GM18858 (cell line): ENCODE measurements around the gene PLEKHO2.

Source experiments
- ATAC-seq: cut with Tn5 transposase; IDR thresholded peaks from one replicate; pipeline ENCODE4 v1.9.1; 2021; ENCODE audit not compliant: unreplicated experiment

The PLEKHO2 gene

DNA sequence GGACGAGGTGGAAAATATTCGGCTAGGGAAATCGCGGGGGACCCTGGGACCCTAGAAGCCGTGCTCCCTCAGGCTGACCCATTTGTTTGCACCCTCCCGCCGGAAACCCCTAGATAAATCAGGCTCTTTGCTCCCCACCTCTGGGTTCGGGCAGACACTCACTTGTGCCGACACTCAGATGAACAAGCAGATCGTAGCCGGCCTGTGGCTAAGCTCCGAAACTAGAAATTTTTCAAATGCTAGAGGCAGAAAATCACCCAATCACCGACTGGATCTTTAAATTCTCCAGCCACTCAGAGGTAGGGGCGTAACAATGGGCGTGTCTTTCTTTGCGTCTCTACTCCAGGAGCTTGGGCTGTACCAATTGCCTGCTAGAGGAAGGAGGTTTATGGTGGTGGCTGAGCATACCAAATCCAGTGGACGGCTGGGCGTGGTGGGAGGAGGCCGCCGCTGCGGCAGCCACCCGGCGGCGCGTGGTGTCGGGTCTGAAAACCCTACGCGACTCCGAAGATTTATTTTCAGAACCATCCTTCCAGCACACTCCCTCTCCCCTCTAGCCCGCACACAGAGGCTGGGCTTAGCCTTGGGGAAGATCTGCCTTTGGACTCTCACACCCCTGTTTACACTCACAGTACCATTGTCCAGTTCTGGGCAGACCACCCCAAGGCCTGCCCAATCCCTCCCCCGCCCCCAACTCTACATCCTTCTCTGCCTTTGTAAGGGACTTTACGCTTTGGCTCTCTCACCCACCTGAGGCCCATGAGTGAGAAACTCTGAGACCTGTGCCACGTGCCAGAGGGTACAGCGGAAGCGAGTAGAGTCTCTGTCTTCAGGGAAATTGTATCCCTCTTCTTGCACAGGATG is 16.1 kb upstream of the PLEKHO2 start, which contains the start of gene PIF1:
PIF1 (minus strand) TSS at position 217 of the 864 bp plus-strand sequence. CDS start 1,312 bp downstream, outside the sequence.
- ATAC-seq = peak; percentile 80

DNA sequence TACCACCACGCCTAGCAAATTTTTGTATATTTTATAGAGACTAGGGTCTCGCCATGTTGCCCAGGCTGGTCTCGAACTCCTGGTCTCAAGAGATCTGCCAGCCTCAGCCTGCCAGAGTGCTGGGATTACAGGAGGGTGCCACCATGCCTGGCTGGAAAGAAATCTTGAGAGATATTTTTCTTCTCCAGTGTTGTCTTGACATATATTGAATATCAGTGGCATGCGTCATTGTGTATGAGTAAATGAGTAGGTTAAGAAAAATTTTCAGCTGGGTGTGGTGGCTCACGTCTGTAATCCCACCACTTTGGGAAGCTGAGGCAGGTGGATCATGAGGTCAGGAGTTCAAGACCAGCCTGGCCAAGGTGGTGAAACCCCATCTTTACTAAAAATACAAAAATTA is 12.7 kb upstream of the PLEKHO2 start:
- ATAC-seq = no peak

DNA sequence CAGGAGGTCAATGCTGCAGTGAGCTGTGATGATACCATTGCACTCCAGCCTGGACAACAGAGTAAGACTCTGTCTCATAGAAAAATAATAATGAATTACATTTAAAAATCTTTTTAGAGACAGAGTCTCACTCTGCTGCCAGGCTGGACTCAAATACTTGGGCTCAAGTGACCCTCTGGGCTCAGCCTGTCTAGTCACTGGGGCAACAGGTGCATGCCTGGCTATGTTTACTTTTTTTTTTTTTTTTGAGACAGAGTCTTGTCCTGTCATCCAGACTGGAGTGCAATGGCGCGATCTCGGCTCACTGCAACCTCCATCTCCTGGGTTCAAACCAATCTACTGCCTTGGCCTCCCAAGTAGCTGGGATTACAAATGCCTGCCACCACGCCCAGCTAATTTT is 8.0 kb upstream of the PLEKHO2 start:
- no peak for ATAC-seq

DNA sequence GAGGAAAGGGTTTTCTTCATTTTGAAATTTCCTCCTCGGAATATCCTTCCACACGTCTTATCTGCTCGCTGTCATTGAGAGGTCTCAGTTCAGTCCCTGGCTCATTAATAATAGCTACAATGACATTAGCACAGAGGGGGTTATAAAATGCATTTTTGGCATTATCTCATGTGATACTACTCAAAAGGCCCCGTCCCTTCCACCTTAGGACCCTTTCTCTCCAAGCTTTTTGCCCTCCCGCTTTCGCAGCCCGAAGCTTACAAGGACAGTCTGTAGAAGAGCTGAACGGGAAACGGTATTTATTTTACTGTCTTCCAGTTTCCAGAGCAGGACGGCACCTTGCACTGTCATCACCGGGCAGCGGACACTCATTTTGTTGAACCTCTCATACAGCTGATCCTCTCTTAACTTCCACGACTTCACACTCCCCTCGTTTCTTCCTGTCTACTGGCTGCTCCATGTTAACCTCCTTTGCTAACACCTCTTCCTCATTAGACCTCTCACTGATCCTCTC is 5.6 kb upstream of the PLEKHO2 start:
- no peak for ATAC-seq

DNA sequence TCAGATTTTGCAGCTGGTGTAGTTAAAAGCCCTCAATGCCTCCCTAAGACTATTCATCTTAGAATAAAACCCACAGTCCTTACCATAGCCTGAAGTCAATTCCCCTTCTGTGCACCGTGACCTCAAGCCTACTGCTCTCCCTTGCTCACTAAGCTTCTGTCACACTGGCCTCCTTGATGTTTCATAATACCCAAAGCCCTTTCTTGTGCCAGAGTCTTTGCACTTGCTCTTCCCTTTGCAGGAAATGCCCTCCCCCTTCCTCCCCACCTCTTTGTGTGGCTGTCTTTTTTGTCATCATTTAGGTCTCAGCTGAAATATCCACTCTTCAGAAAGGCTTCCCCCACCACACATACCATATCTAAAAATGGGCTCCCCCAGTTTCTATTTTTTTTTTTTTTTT is 4.2 kb upstream of the PLEKHO2 start:
- ATAC-seq = no peak

DNA sequence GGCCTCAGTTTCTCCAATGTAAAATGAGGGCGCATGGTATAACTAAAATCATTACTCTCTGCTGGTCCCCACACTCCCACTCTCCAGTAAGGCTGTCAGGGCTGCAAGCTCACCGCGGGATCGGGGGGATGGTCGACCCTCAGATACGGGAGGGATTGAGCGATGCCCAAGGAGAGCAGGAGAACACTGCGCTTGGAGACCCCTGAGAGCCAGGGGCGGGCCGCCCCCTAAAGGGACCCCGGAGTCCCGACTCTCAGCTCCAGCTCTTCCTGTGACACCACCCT is 713 bp upstream of the PLEKHO2 start:
- ATAC-seq = no peak

DNA sequence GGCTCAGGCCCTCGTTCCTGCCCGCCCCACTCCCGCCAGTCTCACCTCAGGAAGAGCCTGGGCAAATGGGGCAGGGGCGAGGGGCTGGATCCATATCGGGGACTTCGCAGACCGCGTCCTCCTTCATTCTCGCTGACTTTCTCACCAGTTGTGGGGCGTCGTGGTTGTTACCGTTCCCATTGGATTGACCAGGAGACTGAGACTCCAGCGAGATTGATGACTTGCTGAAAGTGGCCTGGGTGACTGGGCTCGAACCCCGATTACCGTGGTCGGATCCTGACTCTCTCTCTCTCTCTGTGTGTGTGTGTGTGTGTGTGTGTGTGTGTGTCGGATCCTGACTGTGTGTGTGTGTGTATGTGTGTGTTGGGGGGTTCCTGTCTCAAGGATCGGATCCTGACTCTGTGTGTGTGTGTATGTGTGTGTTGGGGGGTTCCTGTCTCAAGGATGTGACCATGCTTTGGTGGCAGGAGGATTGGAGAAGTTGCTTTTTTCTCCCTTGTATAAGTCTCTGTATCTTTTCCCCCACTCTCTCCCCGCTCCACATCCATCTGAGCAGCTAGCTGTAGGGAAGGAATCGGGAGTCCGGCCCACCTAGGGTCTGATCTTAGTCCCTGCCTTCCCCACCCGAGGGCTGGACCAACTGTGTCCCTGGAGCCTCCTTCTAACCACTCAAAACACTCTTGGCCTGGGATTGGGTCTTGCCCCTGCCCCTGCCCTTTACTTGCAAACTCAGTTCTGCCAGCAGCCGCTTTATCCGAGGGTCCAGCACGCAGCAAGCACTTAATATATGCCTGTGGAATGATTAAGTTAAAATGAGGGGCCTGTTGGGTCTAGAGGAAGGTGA is 603 bp downstream of the PLEKHO2 start:
- no peak for ATAC-seq

DNA sequence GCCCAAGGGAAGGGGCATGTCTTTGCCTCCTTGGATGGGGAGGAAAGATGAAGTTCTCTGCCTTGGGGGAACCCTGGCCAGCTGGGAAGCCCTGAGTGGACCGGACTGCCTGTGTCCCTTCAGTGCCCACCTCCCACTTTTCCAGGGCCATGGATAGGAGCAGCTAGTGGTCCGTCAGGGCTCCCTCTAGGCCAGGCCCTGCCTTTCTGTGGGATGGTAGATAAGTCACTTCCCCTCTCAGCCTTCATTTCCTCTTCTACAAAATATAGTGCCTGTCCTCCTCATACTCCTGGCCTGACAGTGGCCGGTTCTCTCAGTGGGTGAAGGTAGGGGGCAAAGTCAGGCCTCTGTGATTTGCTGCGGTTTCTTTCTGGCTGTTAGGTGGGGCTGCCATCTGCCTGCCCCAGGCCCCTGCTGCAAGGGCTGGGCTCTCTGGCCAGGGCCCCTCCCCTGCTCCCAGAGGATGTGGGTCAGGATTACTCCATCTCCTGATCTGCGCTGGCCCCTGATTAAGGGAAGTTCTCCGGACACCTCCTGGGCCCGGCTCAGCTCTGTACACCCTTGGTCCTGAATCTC is 1.4 kb downstream of the PLEKHO2 start:
- no peak for ATAC-seq

DNA sequence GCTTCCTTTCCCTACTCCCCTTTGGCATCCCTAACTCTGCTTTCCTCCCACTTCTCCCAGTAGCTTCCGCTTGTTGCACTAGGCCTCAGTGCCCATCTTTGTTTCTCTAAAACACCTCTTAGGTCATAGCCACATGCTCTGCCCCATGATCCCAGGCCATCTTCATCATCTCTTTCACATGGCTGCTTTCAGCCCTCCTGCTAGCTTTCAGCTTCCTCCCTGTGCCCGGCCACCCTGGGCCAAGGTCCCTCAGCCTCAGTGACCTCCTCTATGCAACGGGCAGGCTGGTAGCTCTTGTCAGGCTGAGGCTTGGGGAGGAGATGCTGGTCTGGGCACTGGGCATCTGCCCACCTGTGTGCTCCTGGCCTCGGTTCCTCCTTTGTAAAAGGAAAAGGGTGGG is 2.3 kb downstream of the PLEKHO2 start:
- no peak for ATAC-seq

DNA sequence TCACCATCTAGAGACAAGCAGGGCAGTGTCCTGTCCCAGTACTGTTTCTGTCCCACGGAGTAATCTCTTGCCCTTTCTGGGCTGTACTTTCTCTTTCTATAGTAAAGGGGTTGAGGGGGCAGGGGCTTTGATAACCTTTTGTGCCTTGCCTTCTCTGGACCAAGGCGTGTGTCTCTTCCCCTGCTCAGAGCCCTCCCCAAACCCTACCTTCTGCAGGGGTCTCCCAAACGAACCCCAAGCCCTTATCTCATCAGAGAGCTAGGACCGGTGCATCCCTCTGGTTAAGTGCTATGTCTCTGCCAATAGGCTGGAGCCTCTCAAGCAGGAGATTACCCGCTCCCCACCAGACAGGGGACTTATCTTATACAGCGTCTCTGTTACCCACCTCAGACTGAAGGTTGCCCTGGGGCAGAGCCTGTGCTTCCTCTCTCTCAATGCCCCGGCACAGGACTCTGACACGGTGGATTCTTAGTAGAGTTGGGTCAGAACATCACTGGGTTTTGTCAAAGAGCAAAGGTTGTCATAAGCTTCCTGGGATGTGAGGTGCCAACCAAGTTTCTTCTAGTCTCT is 2.9 kb downstream of the PLEKHO2 start:
- no peak for ATAC-seq

DNA sequence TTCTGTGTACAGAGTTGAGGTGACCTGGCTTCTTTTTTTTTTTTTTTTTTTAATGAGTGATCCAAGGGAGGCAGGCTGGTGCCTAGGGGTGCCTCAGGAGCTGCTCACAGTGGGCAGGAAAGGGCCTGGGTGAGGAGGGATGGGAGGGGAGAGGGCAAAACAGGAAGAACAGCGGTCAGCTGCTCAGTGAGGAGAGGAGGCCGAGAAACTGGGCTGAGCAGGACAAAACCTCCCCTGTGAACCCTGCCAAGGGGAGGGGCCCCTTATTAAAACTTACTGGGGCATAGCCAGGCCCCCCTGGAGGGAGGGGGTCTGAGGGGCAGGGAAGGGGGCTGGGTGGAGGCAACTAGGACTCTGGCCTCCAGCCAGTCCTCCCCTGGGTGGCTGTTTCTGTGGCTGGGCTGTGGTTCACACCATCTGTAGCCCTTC is 3.5 kb downstream of the PLEKHO2 start:
- ATAC-seq = no peak

DNA sequence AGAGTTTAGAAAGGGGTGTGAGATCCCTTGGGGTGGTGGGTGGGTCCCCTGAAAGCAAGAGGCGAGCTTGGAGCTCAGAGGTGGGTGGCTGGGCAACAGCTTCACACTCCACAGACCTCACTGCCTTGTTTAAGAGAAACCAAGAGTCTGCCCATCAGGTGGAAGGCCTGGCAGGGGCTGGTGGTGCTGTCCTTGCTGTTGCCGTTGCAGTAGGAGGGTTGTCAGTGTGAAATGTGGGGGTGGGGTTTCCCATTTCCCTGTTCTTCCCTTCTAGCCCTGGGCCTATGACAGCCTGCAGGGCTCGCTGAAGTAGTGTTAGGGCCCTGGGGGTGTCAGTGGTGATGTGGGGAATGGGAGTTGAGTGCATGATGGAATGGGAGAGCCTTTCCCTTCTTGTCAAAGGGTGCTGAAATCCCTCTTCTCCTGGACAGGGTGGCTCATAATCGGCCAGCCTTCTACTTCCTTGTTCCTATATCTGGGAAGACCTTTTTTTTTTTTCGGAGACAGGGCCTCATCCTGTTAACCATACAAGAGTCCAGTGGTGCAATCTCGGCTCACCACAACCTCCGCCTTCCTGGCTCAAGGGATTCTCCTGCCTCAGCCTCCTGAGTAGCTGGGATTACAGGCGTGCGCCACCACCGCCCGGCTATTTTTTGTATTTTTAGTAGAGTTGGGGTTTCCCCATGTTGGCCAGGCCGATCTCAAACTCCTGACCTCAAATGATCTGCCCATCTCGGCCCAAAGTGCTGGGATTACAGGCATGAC is 4.3 kb downstream of the PLEKHO2 start:
- ATAC-seq = no peak

DNA sequence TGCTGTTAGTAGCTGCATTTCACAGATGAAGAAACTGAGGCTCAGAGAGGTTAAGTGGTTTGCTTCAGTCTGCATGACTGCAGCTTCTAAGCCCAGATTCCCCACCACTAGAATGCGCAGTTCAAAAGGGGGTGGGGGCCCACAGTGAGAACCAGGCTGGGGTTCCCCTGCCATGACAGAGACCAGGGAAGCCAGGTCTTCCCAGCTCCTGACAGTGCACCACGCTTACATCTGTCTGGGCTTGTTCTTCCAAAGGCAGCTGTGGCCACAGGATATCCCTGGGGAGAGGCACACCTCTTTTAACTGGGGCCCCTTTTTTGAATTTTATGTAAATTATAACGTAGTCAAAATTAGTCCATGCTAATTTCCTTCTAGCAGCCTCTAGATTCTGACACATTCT is 5.3 kb downstream of the PLEKHO2 start:
- ATAC-seq = no peak

DNA sequence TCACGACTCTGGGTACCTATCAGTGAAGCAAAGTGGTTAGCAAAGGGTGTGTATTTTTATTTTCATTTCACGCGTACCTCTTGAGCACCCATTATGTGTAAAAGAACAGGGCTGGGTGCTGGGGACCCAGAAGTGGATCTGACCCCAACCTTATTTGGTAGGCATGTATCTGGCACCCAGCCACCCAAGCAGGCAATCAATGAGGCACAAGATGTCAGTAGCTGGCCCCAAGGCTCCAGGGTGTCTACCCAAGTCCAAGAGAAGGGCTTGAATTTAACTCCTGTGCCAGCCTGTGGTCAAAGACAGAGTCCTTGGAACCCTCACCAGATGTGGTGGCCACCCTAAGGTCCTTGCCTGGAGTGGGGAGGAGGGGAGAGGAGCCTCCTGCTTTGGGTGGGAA is 5.7 kb downstream of the PLEKHO2 start:
- ATAC-seq = no peak

DNA sequence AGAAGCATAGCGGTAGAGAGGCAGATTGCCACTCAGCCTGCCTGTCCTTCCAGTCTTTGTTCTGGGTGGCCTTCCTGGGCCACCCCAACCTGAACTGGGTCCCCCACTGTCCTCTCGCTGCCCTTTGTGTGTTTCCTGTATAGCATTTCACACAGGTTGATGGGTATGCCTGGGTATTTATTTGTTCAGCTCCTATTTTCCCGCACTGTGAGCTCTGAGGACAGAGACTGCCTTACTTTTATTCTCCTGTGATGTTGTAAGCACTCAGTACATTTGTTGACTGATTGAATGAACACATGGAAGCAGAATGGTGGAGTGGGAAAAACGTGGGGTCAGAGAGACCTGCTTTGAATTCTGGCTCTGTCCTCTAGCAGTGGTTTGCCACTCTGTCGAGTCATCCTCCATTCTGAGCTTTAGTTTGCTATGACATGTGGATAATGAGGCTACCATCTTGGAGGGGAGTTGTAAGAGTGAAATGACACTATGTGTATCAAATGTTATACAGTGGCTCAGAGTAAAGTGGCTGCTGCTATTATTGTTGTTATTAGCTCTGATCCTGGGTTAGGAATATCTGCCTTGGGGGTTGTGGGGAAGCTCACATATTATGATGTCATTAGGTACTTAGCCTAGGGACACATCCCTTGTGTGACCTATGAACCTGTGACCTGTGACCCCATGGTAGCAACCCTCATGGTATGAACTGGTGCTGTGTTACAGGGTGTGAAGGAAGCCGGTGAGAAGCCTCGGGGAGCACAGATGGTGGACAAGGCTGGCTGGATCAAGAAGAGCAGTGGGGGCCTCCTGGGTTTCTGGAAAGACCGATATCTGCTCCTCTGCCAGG is 6.4 kb downstream of the PLEKHO2 start:
- no peak for ATAC-seq

DNA sequence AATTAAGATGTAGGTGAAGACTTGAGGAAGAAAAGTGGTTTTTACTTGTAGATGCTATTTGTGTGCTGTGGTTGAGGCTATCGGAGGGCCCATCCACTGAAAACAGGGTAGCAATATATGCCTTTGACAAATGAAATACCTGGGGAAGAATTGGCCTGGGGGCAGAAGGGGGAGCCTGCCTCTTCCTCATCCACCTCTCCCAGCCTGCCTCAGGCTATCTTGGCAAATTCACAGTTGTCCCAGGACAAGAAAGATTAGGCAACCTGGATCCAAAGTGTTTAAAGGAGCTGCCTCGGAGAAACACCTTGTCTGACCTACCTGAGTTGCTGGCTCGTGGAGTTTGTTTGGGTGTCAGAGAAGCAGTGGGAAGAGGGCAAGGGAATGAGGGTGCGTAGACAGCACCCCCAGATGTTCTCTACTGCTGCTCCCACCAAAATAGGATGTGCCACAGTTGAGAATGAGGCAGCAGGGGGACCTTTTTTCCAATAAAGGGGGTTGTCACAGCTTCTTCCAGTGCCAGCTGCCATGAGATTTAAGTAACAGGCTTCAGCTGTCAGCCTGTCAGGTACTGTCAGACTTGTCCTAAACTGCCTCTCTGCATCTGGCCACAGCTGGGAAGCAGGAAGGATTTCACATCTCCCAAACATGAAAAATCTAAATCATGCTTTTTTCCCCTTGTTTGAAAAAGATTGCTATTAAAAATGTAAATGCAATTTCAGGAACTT is 9.2 kb downstream of the PLEKHO2 start:
- no peak for ATAC-seq

DNA sequence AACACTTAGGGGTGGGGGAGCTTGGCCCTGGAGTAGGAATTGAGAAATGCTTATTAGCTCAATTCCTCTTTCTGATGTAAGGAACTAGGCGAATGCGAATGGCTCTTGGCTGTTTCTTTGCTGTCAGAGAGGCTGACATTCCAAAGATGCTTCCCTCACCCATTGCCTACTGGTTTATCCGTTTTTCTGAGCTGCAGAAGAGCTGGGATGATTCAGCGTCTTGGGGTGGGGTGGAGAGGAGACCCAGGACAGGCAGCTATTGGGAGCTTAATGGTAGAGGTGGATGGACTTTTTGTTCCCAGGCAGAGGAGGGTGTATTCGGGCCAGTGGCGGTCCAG is 9.8 kb downstream of the PLEKHO2 start:
- no peak for ATAC-seq

DNA sequence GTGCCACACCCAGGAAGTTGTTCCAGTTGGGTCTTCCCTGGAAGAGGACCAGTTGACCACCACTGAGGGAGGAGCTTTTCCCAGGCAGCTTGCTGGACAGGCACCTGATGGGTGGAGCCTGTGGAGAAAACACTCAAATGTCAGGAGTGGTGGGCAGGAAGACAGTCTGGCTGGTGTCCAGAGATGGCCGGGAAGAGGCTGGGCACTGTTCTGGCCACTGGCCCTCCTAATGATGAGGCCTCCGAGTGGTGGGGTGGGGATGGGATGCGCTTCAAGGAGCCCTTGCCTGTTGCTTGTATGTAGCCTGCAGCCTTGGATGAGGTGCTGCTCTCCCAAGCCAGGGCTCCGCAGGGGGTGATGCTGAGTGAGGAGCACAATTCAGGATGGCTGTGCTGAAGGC is 12.3 kb downstream of the PLEKHO2 start:
- no peak for ATAC-seq

DNA sequence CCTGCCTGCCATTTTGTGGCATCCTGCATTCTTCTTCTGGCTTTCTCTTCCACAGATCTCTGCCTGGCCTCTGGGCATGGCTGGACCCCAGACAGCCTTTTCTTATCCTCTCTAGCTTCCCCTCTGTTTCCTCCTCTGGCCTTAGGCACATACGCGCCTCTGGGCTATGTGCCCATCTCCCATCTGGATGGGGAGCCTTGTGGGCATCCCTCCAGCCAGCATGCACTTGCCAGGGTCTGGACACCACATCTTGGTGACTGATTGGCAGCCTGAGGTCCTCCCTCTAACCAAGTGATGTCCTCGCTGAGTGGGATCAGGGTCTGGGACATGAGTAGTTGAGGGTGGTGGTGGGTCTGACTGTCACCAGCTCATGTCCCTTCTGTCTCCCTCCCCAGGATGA is 12.8 kb downstream of the PLEKHO2 start:
- no peak for ATAC-seq
